Measurements from ENCODE around the gene KANK2. TPM values are rescaled to one million over a fixed set of nuclear protein-coding genes. Genes with fewer than 3 reads are reported as not detected.

Gene KANK2
- total RNA-seq, 1 experiment from 2014 or later: 35.1 TPM

DNA sequence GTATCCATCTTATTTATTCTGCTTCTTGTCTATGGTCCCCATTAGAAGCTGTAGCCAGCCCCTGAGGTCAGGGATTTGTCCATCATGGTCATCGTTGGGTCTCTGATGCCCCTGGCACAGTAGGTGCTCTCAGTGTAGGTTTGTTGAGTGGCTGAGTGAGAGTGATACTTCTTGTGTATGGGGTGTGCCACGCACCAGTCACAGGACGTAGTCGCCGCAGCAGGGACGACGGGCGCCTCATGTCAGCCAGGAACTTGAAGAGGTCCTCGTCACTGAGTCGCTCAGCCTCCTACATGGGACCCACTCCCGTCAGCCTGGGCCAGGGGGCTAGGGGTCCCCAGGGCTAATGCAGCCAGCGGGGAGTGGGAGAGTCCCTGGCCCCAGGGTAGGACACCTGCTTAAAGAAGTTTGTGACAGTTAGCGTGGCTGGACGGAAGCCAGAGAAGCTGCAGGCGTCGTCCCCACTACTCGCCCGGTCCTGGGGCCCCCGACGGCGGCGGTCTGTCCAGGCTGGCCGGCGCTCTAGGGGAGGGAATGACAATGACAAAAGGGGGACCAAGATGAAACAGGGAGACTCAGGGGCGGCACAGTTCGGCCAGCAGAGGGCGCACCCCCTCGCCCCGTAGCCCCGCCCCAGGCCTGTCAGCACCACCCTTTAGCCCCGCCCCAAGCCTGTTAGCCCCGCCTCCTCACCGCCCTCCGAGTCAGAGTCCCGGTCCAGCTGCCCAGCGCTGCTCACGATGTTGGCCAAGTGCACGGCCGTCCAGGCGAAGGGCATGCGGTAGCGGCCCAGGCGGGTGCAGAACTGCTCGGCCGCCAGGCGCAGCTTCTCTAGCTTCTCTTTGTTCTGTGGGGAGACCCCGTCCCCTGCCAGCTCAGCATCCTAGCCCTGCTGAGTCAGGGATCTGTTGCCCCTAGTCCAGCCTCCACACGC is 45.8 kb upstream of the KANK2 start:
- H3K4me1 Mint-ChIP-seq: peaks cover 4% of the 10 kb centered on the region
- no peaks in the 10 kb centered on the region for H3K27me3 Mint-ChIP-seq (ENCODE audit: low read depth)
- H3K27ac Mint-ChIP-seq: no peak overlapping the region
- TF ChIP-seq, protein P1, sequence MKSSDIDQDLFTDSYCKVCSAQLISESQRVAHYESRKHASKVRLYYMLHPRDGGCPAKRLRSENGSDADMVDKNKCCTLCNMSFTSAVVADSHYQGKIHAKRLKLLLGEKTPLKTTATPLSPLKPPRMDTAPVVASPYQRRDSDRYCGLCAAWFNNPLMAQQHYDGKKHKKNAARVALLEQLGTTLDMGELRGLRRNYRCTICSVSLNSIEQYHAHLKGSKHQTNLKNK (CRISPR knock-in tag; IDR thresholded peaks at IDR 0.05): no peak
- TF ChIP-seq TEAD1 (CRISPR knock-in tag; IDR thresholded peaks at IDR 0.05) (no peak), SP1 (CRISPR knock-in tag; conservative IDR thresholded peaks at IDR 0.05) (peak; percentile 77)
- TF ChIP-seq, protein P2, sequence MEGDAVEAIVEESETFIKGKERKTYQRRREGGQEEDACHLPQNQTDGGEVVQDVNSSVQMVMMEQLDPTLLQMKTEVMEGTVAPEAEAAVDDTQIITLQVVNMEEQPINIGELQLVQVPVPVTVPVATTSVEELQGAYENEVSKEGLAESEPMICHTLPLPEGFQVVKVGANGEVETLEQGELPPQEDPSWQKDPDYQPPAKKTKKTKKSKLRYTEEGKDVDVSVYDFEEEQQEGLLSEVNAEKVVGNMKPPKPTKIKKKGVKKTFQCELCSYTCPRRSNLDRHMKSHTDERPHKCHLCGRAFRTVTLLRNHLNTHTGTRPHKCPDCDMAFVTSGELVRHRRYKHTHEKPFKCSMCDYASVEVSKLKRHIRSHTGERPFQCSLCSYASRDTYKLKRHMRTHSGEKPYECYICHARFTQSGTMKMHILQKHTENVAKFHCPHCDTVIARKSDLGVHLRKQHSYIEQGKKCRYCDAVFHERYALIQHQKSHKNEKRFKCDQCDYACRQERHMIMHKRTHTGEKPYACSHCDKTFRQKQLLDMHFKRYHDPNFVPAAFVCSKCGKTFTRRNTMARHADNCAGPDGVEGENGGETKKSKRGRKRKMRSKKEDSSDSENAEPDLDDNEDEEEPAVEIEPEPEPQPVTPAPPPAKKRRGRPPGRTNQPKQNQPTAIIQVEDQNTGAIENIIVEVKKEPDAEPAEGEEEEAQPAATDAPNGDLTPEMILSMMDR (IDR thresholded peaks at IDR 0.05): peak; percentile 91
- TF ChIP-seq, protein P3, sequence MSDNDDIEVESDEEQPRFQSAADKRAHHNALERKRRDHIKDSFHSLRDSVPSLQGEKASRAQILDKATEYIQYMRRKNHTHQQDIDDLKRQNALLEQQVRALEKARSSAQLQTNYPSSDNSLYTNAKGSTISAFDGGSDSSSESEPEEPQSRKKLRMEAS (CRISPR knock-in tag; IDR thresholded peaks at IDR 0.05): 0 out of 2 replicates have a peak, but pooled peaks have one; percentile 36
- DNase-seq (ENCODE audit: low spot score) (peak; percentile 99), ATAC-seq (peak; percentile 97)
- 0 out of 2 replicates have a peak, but pooled peaks cover 4% of the 10 kb centered on the region for H3K9me3 Mint-ChIP-seq
- H3K4me3 Mint-ChIP-seq: peak overlapping the region; percentile 61
- H3K36me3 Mint-ChIP-seq: peaks cover 38% of the 10 kb centered on the region
- ChIA-PET CTCF (interaction anchor here (0.6 to 3.2 kb wide), 34 partner anchors 11 to 409 kb away, joined by 3 to 24 read pairs (median 4); partner anchors contain the start of genes KANK2, ODAD3, RGL3 and SWSAP1), POLR2A (interaction anchor here (1.0 kb wide), 1 partner anchor 21 kb away, joined by 3 read pairs; no protein-coding TSS in a partner anchor)

DNA sequence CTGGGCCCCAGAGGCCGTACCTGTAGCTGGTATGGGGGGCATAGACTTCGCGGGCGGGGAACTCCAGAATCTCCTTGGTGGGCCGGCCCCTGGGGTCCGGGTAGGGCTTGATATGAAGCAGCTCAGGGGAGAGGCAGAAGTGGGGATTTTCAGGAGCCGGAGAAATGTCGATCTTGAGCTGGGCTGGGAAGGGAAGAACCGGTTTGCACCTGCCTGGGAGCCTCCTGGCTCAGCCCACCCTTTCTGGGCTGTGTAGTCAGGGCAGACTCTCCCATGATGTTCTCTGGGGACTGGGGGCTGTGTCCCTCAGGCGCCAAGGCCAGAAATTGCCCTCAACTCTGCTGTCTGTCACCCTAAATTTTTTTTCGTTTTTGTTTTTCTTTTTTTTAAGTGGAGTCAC is 44.7 kb upstream of the KANK2 start:
- DNase-seq (ENCODE audit: low spot score) (no peak), ATAC-seq (no peak)
- ChIA-PET POLR2A (no interaction called here), CTCF (interaction anchor here (0.7 to 3.2 kb wide), 5 partner anchors 14 to 240 kb away, joined by 3 to 24 read pairs (median 3); partner anchors contain the start of gene RGL3)
- Mint-ChIP-seq H3K4me3 (no peak overlapping the region), H3K27me3 (ENCODE audit: low read depth) (no peaks in the 10 kb centered on the region), H3K9me3 (0 out of 2 replicates have a peak, but pooled peaks cover 4% of the 10 kb centered on the region), H3K36me3 (peaks cover 32% of the 10 kb centered on the region), H3K27ac (no peak overlapping the region), H3K4me1 (peaks cover 6% of the 10 kb centered on the region)
- no peak for TF ChIP-seq NR3C1 (CRISPR knock-in tag; conservative IDR thresholded peaks at IDR 0.05; ENCODE audit: low read depth)
- TF ChIP-seq, protein P4, sequence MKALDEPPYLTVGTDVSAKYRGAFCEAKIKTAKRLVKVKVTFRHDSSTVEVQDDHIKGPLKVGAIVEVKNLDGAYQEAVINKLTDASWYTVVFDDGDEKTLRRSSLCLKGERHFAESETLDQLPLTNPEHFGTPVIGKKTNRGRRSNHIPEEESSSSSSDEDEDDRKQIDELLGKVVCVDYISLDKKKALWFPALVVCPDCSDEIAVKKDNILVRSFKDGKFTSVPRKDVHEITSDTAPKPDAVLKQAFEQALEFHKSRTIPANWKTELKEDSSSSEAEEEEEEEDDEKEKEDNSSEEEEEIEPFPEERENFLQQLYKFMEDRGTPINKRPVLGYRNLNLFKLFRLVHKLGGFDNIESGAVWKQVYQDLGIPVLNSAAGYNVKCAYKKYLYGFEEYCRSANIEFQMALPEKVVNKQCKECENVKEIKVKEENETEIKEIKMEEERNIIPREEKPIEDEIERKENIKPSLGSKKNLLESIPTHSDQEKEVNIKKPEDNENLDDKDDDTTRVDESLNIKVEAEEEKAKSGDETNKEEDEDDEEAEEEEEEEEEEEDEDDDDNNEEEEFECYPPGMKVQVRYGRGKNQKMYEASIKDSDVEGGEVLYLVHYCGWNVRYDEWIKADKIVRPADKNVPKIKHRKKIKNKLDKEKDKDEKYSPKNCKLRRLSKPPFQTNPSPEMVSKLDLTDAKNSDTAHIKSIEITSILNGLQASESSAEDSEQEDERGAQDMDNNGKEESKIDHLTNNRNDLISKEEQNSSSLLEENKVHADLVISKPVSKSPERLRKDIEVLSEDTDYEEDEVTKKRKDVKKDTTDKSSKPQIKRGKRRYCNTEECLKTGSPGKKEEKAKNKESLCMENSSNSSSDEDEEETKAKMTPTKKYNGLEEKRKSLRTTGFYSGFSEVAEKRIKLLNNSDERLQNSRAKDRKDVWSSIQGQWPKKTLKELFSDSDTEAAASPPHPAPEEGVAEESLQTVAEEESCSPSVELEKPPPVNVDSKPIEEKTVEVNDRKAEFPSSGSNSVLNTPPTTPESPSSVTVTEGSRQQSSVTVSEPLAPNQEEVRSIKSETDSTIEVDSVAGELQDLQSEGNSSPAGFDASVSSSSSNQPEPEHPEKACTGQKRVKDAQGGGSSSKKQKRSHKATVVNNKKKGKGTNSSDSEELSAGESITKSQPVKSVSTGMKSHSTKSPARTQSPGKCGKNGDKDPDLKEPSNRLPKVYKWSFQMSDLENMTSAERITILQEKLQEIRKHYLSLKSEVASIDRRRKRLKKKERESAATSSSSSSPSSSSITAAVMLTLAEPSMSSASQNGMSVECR (CRISPR knock-in tag; IDR thresholded peaks at IDR 0.05; ENCODE audit: borderline replicate concordance): no peak
- TF ChIP-seq, protein P5, sequence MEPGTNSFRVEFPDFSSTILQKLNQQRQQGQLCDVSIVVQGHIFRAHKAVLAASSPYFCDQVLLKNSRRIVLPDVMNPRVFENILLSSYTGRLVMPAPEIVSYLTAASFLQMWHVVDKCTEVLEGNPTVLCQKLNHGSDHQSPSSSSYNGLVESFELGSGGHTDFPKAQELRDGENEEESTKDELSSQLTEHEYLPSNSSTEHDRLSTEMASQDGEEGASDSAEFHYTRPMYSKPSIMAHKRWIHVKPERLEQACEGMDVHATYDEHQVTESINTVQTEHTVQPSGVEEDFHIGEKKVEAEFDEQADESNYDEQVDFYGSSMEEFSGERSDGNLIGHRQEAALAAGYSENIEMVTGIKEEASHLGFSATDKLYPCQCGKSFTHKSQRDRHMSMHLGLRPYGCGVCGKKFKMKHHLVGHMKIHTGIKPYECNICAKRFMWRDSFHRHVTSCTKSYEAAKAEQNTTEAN (CRISPR knock-in tag; IDR thresholded peaks at IDR 0.05): no peak
- TF ChIP-seq, protein P6, sequence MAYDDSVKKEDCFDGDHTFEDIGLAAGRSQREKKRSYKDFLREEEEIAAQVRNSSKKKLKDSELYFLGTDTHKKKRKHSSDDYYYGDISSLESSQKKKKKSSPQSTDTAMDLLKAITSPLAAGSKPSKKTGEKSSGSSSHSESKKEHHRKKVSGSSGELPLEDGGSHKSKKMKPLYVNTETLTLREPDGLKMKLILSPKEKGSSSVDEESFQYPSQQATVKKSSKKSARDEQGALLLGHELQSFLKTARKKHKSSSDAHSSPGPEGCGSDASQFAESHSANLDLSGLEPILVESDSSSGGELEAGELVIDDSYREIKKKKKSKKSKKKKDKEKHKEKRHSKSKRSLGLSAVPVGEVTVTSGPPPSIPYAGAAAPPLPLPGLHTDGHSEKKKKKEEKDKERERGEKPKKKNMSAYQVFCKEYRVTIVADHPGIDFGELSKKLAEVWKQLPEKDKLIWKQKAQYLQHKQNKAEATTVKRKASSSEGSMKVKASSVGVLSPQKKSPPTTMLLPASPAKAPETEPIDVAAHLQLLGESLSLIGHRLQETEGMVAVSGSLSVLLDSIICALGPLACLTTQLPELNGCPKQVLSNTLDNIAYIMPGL (CRISPR knock-in tag; IDR thresholded peaks at IDR 0.05): no peak
